ENCODE measurements around the gene H2BW1.

GRCh38 chrX:103999234-103999633, 14.3 kb downstream of the H2BW1 start:
- no peak for TF ChIP-seq CTCF (IDR thresholded peaks at IDR 0.05)
- no peak for TF ChIP-seq EP300 (IDR thresholded peaks at IDR 0.05)
- no peak for TF ChIP-seq POLR2A (IDR thresholded peaks at IDR 0.05)
- TF ChIP-seq POLR2AphosphoS5 (IDR thresholded peaks at IDR 0.05) = no peak
